Adrenal gland (tissue), 12 donors: Measurements from ENCODE around the gene STAU1. TPM values are rescaled to one million over a fixed set of nuclear protein-coding genes. Genes with fewer than 3 reads are reported as not detected.

Experiments used
- DNase-seq, 7 donors: peaks; one replicate each; pipeline ENCODE4 v3.0.0-alpha.2; 2019 to 2020
- H3K27ac ChIP-seq, 5 donors: fragments of 200-600 bp; sonication (generic) in 4 of 5; 1 replicate in 3 of 5; 2 replicates in 2 of 5; pipeline versions ENCODE4 v1.5.1 to v1.8.0; 2016 to 2020; ENCODE audit warnings: mild to moderate bottlenecking in 1 of 5
- H3K27me3 ChIP-seq: fragments of 200-600 bp; 2 replicates; pipeline ENCODE4 v1.8.0; 2021
- H3K36me3 ChIP-seq, 2 donors: fragments of 200-600 bp; replicated peaks in 1 of 2; 1 replicate in 1 of 2; 2 replicates in 1 of 2; pipeline versions ENCODE4 v1.5.1 to v1.8.0; 2018 to 2022
- H3K4me1 ChIP-seq, 2 donors: fragments of 200-600 bp; replicated peaks in 1 of 2; 1 replicate in 1 of 2; 2 replicates in 1 of 2; pipeline versions ENCODE4 v1.5.1 to v1.8.0; 2018 to 2021
- H3K4me3 ChIP-seq, 4 donors: fragments of 200-600 bp; sonication (generic) in 3 of 4; one replicate each; pipeline ENCODE4 v1.5.1; 2016 to 2018
- H3K9me3 ChIP-seq, 3 donors: fragments of 200-600 bp; sonication (generic) in 1 of 3; replicated peaks in 1 of 3; 1 replicate in 2 of 3; 2 replicates in 1 of 3; pipeline versions ENCODE4 v1.5.1 to v1.8.0; 2016 to 2021
- CTCF ChIP-seq, 6 experiments: fragments of 450-650 bp in 4 of 6; fragments of 200-600 bp in 2 of 6; sonication (generic) in 1 of 6; IDR thresholded peaks; 1 replicate in 5 of 6; 2 replicates in 1 of 6; pipeline versions ENCODE4 v1.5.1 to v1.8.0; 2016 to 2021; ENCODE audit warnings: antibody characterized with exemption in 6 of 6, mild to moderate bottlenecking in 2 of 6, moderate library complexity in 1 of 6
- POLR2A ChIP-seq, 2 donors: fragments of 450-650 bp; IDR thresholded peaks; one replicate each; pipeline ENCODE4 v1.6.1; 2017; ENCODE audit warnings: antibody characterized with exemption in 2 of 2, mild to moderate bottlenecking in 2 of 2, moderate library complexity in 1 of 2
- WGBS, 4 donors: extraction: QIAGEN DNeasy Blood & Tissue Kit in 2 of 4; methylation state at CpG; one replicate each; pipeline versions ENCODE4 v1.1.5 to v1.1.7; 2013 to 2017; 5-methylcytosine and 5-hydroxymethylcytosine counted together
- intact Hi-C, 2 donors: fragments of 100-400 bp; cut with DNase I; formaldehyde crosslinking; loops; one replicate each; pipeline versions ENCODE4 v1.14.1 to v1.15.0; 2022 to 2023
- polyA plus RNA-seq, 3 donors: library from polyadenylated mRNA; stranded (reverse); fragments of 200-250 nt in 2 of 3; fragments of 350-450 nt in 1 of 3; fragmentation: Illumina TruSeq in 1 of 3; extraction: RNeasy Lipid Tissue Mini Kit (QIAGEN cat#74804) in 1 of 3; gene quantifications; one replicate each; pipeline ENCODE4 v1.2.3, GENCODE V29; 2013 to 2014
- total RNA-seq, 9 donors: library from RNA; depleted of rRNA in 4 of 9; stranded (reverse); fragments of >200 nt in 4 of 9; fragments of 120-200 nt in 1 of 9; fragmentation: NEBNext Ultra II Directional in 1 of 9; extraction: Animal tissue kit (Norgen Biotek cat#: 25700) in 1 of 9; gene quantifications; one replicate each; pipeline versions ENCODE4 v1.1.0 to v1.2.4, GENCODE V29; 2013 to 2023
- donor health status: healthy with polysubstance abuse.
- donor health status: Bipolar disorder and iron deficiency.
- donor health status: DM: yes; HTN: yes; CAD: no.
- donor health status: DM: no; HTN: no; CAD: no.
- donor health status: DM: no; HTN: no; CAD: no.
- donor health status: DM: yes; HTN: yes; CAD: no.

STAU1 gene
- total and polyA plus RNA-seq, 12 donors: 23.2 to 123 (median 79.6) TPM

- 88 to 95% (median 93%) methylated on average over 3 of the region's 3 CpGs for WGBS, 4 donors
- no peak overlapping the region for H3K27ac ChIP-seq
- no peak for TF ChIP-seq POLR2A (IDR thresholded peaks at IDR 0.05)
- no peak for TF ChIP-seq CTCF (IDR thresholded peaks at IDR 0.05)
- intact Hi-C loops: no loop called here
- no peaks in the 10 kb centered on the region for H3K27me3 ChIP-seq
- no peak for DNase-seq
- peaks cover 0 to 91% of the 10 kb centered on the region in 2 donors for H3K36me3 ChIP-seq
- H3K9me3 ChIP-seq: no peaks in the 10 kb centered on the region
- H3K4me3 ChIP-seq: no peak overlapping the region
- no peaks in the 10 kb centered on the region for H3K4me1 ChIP-seq
Measured at GRCh38 chr20:49078310-49078709, 109.8 kb downstream of the STAU1 start.

GRCh38 chr20:49074521-49074920 lies 113.6 kb downstream of the STAU1 start:
- peaks cover 0 to 89% of the 10 kb centered on the region in 2 donors for H3K36me3 ChIP-seq
- H3K9me3 ChIP-seq: no peaks in the 10 kb centered on the region
- H3K27me3 ChIP-seq: no peaks in the 10 kb centered on the region
- intact Hi-C loops: no loop called here
- H3K4me1 ChIP-seq: peaks cover 0 to 4% of the 10 kb centered on the region in 2 donors
- no peak for DNase-seq
- H3K4me3 ChIP-seq: no peak overlapping the region
- 47 to 97% (median 87%) methylated on average over 2 of the region's 2 CpGs for WGBS, 4 donors
- no peak for TF ChIP-seq CTCF (IDR thresholded peaks at IDR 0.05)
- no peak for TF ChIP-seq POLR2A (IDR thresholded peaks at IDR 0.05)
- H3K27ac ChIP-seq: no peak overlapping the region

Other genes with a start within 250 kb of the STAU1 start
- 10 to 100 TPM; 27.8 to 91.6 (median 44.8) TPM for gene CSE1L, start 142.0 kb downstream of the STAU1 start, total RNA-seq
- gene CSE1L, start 142.0 kb downstream of the STAU1 start, polyA plus RNA-seq: 10 to 100 TPM; 19.1 to 81.0 (median 19.7) TPM
- gene DDX27, start 31.1 kb upstream of the STAU1 start, total RNA-seq: 10 to 100 TPM; 18.7 to 34.5 (median 22.5) TPM
- gene DDX27, start 31.1 kb upstream of the STAU1 start, polyA plus RNA-seq: 10 to 100 TPM; 25.4 to 42.3 (median 31.5) TPM
- 10 to 100 TPM; 14.5 to 39.6 (median 31.1) TPM for gene ZNFX1, start 89.7 kb upstream of the STAU1 start, total RNA-seq
- 10 to 100 TPM; 10.7 to 21.9 (median 10.7) TPM for gene ZNFX1, start 89.7 kb upstream of the STAU1 start, polyA plus RNA-seq